Gastroesophageal sphincter (tissue), 4 donors: ENCODE measurements around the gene USP31. TPM values are rescaled to one million over a fixed set of nuclear protein-coding genes. Genes with fewer than 3 reads are reported as not detected.

Source experiments
- ATAC-seq: fragments of 150-250 bp; one replicate; pipeline ENCODE4 v1.9.1; 2016; ENCODE audit warnings: mild to moderate bottlenecking, moderate library complexity
- H3K27ac ChIP-seq, 4 donors: fragments of 200-600 bp; sonication (generic) in 3 of 4; 1 replicate in 3 of 4; 2 replicates in 1 of 4; pipeline ENCODE4 v1.5.1; 2016 to 2019
- H3K27me3 ChIP-seq: fragments of 200-600 bp; sonication (generic); one replicate; pipeline ENCODE4 v1.5.1; 2019
- H3K36me3 ChIP-seq, 2 donors: fragments of 200-600 bp; sonication (generic); one replicate each; pipeline ENCODE4 v1.5.1; 2019; ENCODE audit warnings: control low read depth in 1 of 2
- H3K4me1 ChIP-seq, 3 donors: fragments of 200-600 bp; sonication (generic); 1 replicate in 2 of 3; 2 replicates in 1 of 3; pipeline ENCODE4 v1.5.1; 2016 to 2019; ENCODE audit warnings: control low read depth in 2 of 3
- H3K4me3 ChIP-seq, 2 donors: fragments of 200-600 bp; sonication (generic); one replicate each; pipeline ENCODE4 v1.5.1; 2019; ENCODE audit warnings: mild to moderate bottlenecking in 1 of 2, moderate library complexity in 1 of 2
- H3K9me3 ChIP-seq, 3 donors: fragments of 200-600 bp; sonication (generic); one replicate each; pipeline ENCODE4 v1.5.1; 2017 to 2019; ENCODE audit warnings: control low read depth in 2 of 3
- CTCF ChIP-seq, 4 experiments: fragments of 200-600 bp in 2 of 4; fragments of 450-650 bp in 2 of 4; sonication (generic) in 1 of 4; IDR thresholded peaks; one replicate each; pipeline ENCODE4 v1.5.1; 2017 to 2019; ENCODE audit warnings: antibody characterized with exemption in 4 of 4, mild to moderate bottlenecking in 2 of 4, moderate library complexity in 2 of 4
- EP300 ChIP-seq: sonication (generic); formaldehyde crosslinking; IDR thresholded peaks from one replicate; pipeline ENCODE4 v1.6.1; 2017; ENCODE audit warnings: antibody characterized with exemption, mild to moderate bottlenecking
- POLR2A ChIP-seq, 2 donors: fragments of 450-650 bp; IDR thresholded peaks; one replicate each; pipeline ENCODE4 v1.6.1; 2017; ENCODE audit warnings: antibody characterized with exemption in 2 of 2, mild to moderate bottlenecking in 2 of 2, moderate library complexity in 1 of 2
- POLR2AphosphoS5 ChIP-seq: sonication (generic); formaldehyde crosslinking; IDR thresholded peaks from one replicate; pipeline ENCODE4 v1.6.1; 2017; ENCODE audit warnings: antibody characterized with exemption
- WGBS, 2 donors: methylation state at CpG; one replicate each; pipeline ENCODE4 v1.1.5; 2018; ENCODE audit warnings: low coverage in 1 of 2; 5-methylcytosine and 5-hydroxymethylcytosine counted together
- total RNA-seq, 4 donors: library from RNA; depleted of rRNA; stranded (reverse); fragments of >200 nt; gene quantifications; one replicate each; pipeline ENCODE4 v1.1.0, GENCODE V29; 2016

Gene USP31
- total RNA-seq, 4 donors from 2014 or later = 11.2 to 37.7 (median 26.6) TPM

- Histone ChIP-seq H3K9me3 (no peaks in the 10 kb centered on the region), H3K4me3 (no peak overlapping the region), H3K36me3 (no peaks in the 10 kb centered on the region), H3K4me1 (peaks cover 10 to 87% (median 31%) of the 10 kb centered on the region in 3 donors), H3K27ac (peak overlapping the region; percentile 80 to 86 (median 82)), H3K27me3 (no peaks in the 10 kb centered on the region)
- WGBS, 2 donors = 27 to 38% methylated on average over 2 of the region's 2 CpGs
- TF ChIP-seq POLR2A (IDR thresholded peaks at IDR 0.05) (no peak), POLR2AphosphoS5 (peak; percentile 54), CTCF (IDR thresholded peaks at IDR 0.05) (no peak), EP300 (no peak)
- no peak for ATAC-seq
Measured at GRCh38 chr16:23119570-23119969, 29.7 kb downstream of the USP31 start.

GRCh38 chr16:23114131-23114904, 34.9 kb downstream of the USP31 start:
- H3K36me3 ChIP-seq = no peaks in the 10 kb centered on the region
- 67 to 75% methylated on average over 5 to 7 of the region's 7 CpGs for WGBS, 2 donors
- H3K27me3 ChIP-seq = no peaks in the 10 kb centered on the region
- no peak for ATAC-seq
- H3K4me3 ChIP-seq = no peak overlapping the region
- H3K27ac ChIP-seq = peak overlapping the region in 3 of 4 donors; percentile 8 to 22 (median 8)
- no peak for TF ChIP-seq POLR2A (IDR thresholded peaks at IDR 0.05)
- no peak for TF ChIP-seq CTCF (IDR thresholded peaks at IDR 0.05)
- no peak for TF ChIP-seq EP300
- TF ChIP-seq POLR2AphosphoS5 = no peak
- no peaks in the 10 kb centered on the region for H3K9me3 ChIP-seq
- H3K4me1 ChIP-seq = peaks cover 4 to 64% (median 7%) of the 10 kb centered on the region in 3 donors

- no peak for TF ChIP-seq CTCF (IDR thresholded peaks at IDR 0.05)
- no peak for TF ChIP-seq EP300
- no peak for TF ChIP-seq POLR2AphosphoS5
- no peak for TF ChIP-seq POLR2A (IDR thresholded peaks at IDR 0.05)
- WGBS, 2 donors = 34 to 68% methylated on average over 3 to 5 of the region's 5 CpGs
- Histone ChIP-seq H3K27me3 (no peaks in the 10 kb centered on the region), H3K36me3 (no peaks in the 10 kb centered on the region), H3K4me3 (no peak overlapping the region), H3K9me3 (no peaks in the 10 kb centered on the region), H3K4me1 (peaks cover under 1 to 55% (median 9%) of the 10 kb centered on the region in 3 donors), H3K27ac (peak overlapping the region in 1 of 4 donors; percentile 22)
- no peak for ATAC-seq
Measured at GRCh38 chr16:23113185-23113584, 36.1 kb downstream of the USP31 start.

GRCh38 chr16:23110257-23110899, 38.9 kb downstream of the USP31 start:
- Histone ChIP-seq H3K36me3 (peaks cover 0 to 10% of the 10 kb centered on the region in 2 donors), H3K4me1 (peaks cover 6 to 54% (median 13%) of the 10 kb centered on the region in 3 donors), H3K27me3 (no peaks in the 10 kb centered on the region), H3K9me3 (no peaks in the 10 kb centered on the region), H3K4me3 (no peak overlapping the region), H3K27ac (no peak overlapping the region)
- 95 to 96% methylated on average over 3 to 5 of the region's 5 CpGs for WGBS, 2 donors
- ATAC-seq = no peak
- TF ChIP-seq CTCF (IDR thresholded peaks at IDR 0.05) (no peak), POLR2A (IDR thresholded peaks at IDR 0.05) (no peak), POLR2AphosphoS5 (no peak), EP300 (no peak)
